Urinary bladder (tissue), 4 donors: Measurements from ENCODE around the gene WWC1. TPM values are rescaled to one million over a fixed set of nuclear protein-coding genes. Genes with fewer than 3 reads are reported as not detected.

Source experiments
- DNase-seq: peaks from one replicate; pipeline ENCODE4 v3.0.0-alpha.2; 2015; ENCODE audit errors: extremely low spot score
- H3K27ac ChIP-seq: one replicate; pipeline ENCODE4 v1.5.1; 2013; ENCODE audit warnings: low read depth, mild to moderate bottlenecking, moderate library complexity
- H3K36me3 ChIP-seq: one replicate; pipeline ENCODE4 v1.6.1; 2013; ENCODE audit warnings: mild to moderate bottlenecking, moderate library complexity; ENCODE audit not compliant: insufficient read depth
- H3K4me1 ChIP-seq: one replicate; pipeline ENCODE4 v1.6.1; 2013; ENCODE audit warnings: mild to moderate bottlenecking, moderate library complexity; ENCODE audit not compliant: insufficient read depth
- H3K4me3 ChIP-seq: one replicate; pipeline ENCODE4 v1.5.1; 2013; ENCODE audit warnings: low read depth, low read length
- WGBS: extraction: QIAGEN DNeasy Blood & Tissue Kit; methylation state at CpG from one replicate; pipeline ENCODE4 v1.1.7; 2013; 5-methylcytosine and 5-hydroxymethylcytosine counted together
- polyA plus RNA-seq: library from polyadenylated mRNA; stranded (reverse); fragments of 200-250 nt; gene quantifications from one replicate; pipeline ENCODE4 v1.2.3, GENCODE V29; 2013
- total RNA-seq: library from RNA; depleted of rRNA; stranded (reverse); fragments of >200 nt; gene quantifications from one replicate; pipeline ENCODE4 v1.2.3, GENCODE V29; 2014
- donor health status: healthy with polysubstance abuse.
- donor health status: healthy.

The WWC1 gene
- total and polyA plus RNA-seq, 2 donors: 2.1 to 7.1 TPM

GRCh38 chr5:168486136-168486879, 194.9 kb downstream of the WWC1 start, which contains the start of gene RARS1:
Gene RARS1 (plus strand): TSS chr5:168486471. CDS start chr5:168486499, 28 bp downstream.
- Histone ChIP-seq H3K36me3 (no peaks in the 10 kb centered on the region), H3K4me1 (no peaks in the 10 kb centered on the region), H3K4me3 (peak within 1 kb of the TSS; percentile 74), H3K27ac (peak within 1 kb of the TSS; percentile 4)
- peak; percentile 81 for DNase-seq
- under 1% methylated on average over 40 of the region's 40 CpGs for WGBS

- Histone ChIP-seq H3K4me3 (no peak overlapping the region), H3K36me3 (peaks cover 2% of the 10 kb centered on the region), H3K27ac (no peak overlapping the region), H3K4me1 (no peaks in the 10 kb centered on the region)
- WGBS: 97% methylated on average over 3 of the region's 3 CpGs
- DNase-seq: no peak
These were observed 197.6 kb downstream of the WWC1 start for GRCh38 chr5:168489059-168489458.

- peaks cover 5% of the 10 kb centered on the region for H3K36me3 ChIP-seq
- H3K4me1 ChIP-seq: no peaks in the 10 kb centered on the region
- no peak overlapping the region for H3K4me3 ChIP-seq
- DNase-seq: no peak
- 81% methylated on average over 5 of the region's 5 CpGs for WGBS
- H3K27ac ChIP-seq: no peak overlapping the region
These were observed 202.7 kb downstream of the WWC1 start for GRCh38 chr5:168494057-168494555.

GRCh38 chr5:168502563-168503237, 211.3 kb downstream of the WWC1 start:
- WGBS: 86% methylated on average over 7 of the region's 7 CpGs

GRCh38 chr5:168513861-168514428, 222.5 kb downstream of the WWC1 start:
- Histone ChIP-seq H3K4me1 (no peaks in the 10 kb centered on the region), H3K4me3 (no peak overlapping the region), H3K27ac (no peak overlapping the region), H3K36me3 (peaks cover 18% of the 10 kb centered on the region)
- WGBS: 98% methylated on average over 2 of the region's 2 CpGs
- DNase-seq: no peak

More at GRCh38 chr5:168502563-168503237, 211.3 kb downstream of the WWC1 start:
- Histone ChIP-seq H3K36me3 (peaks cover 2% of the 10 kb centered on the region), H3K27ac (no peak overlapping the region), H3K4me1 (no peaks in the 10 kb centered on the region), H3K4me3 (no peak overlapping the region)
- DNase-seq: no peak

Other genes with a start within 250 kb of the WWC1 start
- gene RARS1, start 194.8 kb downstream of the WWC1 start, total RNA-seq: 230 TPM
- 32.3 TPM for gene RARS1, start 194.8 kb downstream of the WWC1 start, polyA plus RNA-seq
- gene FBLL1, start 237.7 kb downstream of the WWC1 start, total RNA-seq: 2.4 TPM
- gene FBLL1, start 237.7 kb downstream of the WWC1 start, polyA plus RNA-seq: 0.92 TPM